Tibial artery (tissue), 4 donors: ENCODE measurements around the gene REG4.
"Not testable (repeated sequence)": the region's sequence is repeated elsewhere in the genome, so short reads cannot be mapped to it uniquely, and the experiment has no call there.

Source experiments
- DNase-seq, 2 donors: peaks; one replicate each; pipeline ENCODE4 v3.0.0-alpha.2; 2019
- H3K27ac ChIP-seq, 2 donors: fragments of 200-600 bp; sonication (generic) in 1 of 2; 1 replicate in 1 of 2; 2 replicates in 1 of 2; pipeline ENCODE4 v1.5.1; 2018 to 2019; ENCODE audit warnings: mild to moderate bottlenecking in 1 of 2
- H3K27me3 ChIP-seq, 2 donors: fragments of 200-600 bp; sonication (generic) in 1 of 2; one replicate each; pipeline versions ENCODE4 v1.5.1 to v1.6.0; 2016 to 2019
- H3K36me3 ChIP-seq, 3 donors: fragments of 200-600 bp; sonication (generic) in 2 of 3; one replicate each; pipeline ENCODE4 v1.5.1; 2016 to 2019; ENCODE audit warnings: mild to moderate bottlenecking in 2 of 3
- H3K4me1 ChIP-seq, 4 donors: fragments of 200-600 bp; sonication (generic) in 2 of 4; 1 replicate in 3 of 4; 2 replicates in 1 of 4; pipeline ENCODE4 v1.5.1; 2016 to 2019
- H3K4me3 ChIP-seq, 2 donors: fragments of 200-600 bp; sonication (generic) in 1 of 2; 1 replicate in 1 of 2; 2 replicates in 1 of 2; pipeline ENCODE4 v1.5.1; 2018 to 2019; ENCODE audit warnings: mild to moderate bottlenecking in 2 of 2
- H3K9me3 ChIP-seq, 3 donors: fragments of 200-600 bp; sonication (generic) in 1 of 3; one replicate each; pipeline ENCODE4 v1.5.1; 2016 to 2019
- CTCF ChIP-seq, 2 experiments: fragments of 200-600 bp in 1 of 2; fragments of 450-650 bp in 1 of 2; IDR thresholded peaks; one replicate each; pipeline ENCODE4 v1.5.1; 2017 to 2019; ENCODE audit warnings: antibody characterized with exemption in 2 of 2, mild to moderate bottlenecking in 1 of 2, moderate library complexity in 1 of 2
- intact Hi-C: fragments of 100-400 bp; cut with DNase I; formaldehyde crosslinking; loops from one replicate; pipeline ENCODE4 v1.15.0; 2023; ENCODE audit warnings: low total_unique reads

REG4 gene

GRCh38 chr1:119790451-119791198 lies 20.6 kb downstream of the REG4 start:
- Histone ChIP-seq H3K4me3 (no peak overlapping the region), H3K9me3 (no peaks in the 10 kb centered on the region), H3K4me1 (peaks cover 0 to 9% (median 0%) of the 10 kb centered on the region in 4 donors), H3K27me3 (peaks cover 0 to 5% of the 10 kb centered on the region in 2 donors), H3K27ac (no peak overlapping the region), H3K36me3 (no peaks in the 10 kb centered on the region)
- DNase-seq, result no peak
- intact Hi-C loops, result no loop called here
- no peak for TF ChIP-seq CTCF (IDR thresholded peaks at IDR 0.05)

DNA sequence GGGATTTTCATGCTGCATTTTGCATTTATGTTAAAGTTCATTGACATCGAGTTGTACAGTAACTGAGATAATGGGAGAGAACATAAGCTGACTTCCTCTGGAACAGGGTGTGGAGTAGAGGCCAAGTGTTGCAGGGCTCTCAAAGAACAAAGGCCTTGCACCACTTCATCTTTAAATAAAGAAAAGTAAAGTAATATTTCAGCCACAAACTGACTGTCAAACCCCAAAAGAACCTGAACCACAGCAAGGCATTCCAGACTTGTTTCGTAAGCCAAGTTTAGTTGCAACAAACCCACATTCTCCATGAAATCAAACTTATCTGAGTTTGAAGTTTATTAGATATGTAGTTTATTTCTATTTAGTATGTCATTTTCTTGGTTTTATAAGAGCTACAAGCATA lies 23.5 kb downstream of the REG4 start:
- Histone ChIP-seq H3K4me3 (no peak overlapping the region), H3K27ac (no peak overlapping the region), H3K4me1 (peaks cover 0 to under 1% (median 0%) of the 10 kb centered on the region in 4 donors), H3K36me3 (no peaks in the 10 kb centered on the region), H3K9me3 (no peaks in the 10 kb centered on the region), H3K27me3 (peaks cover 0 to 5% of the 10 kb centered on the region in 2 donors)
- no peak for DNase-seq
- intact Hi-C loops, result no loop called here
- TF ChIP-seq CTCF (IDR thresholded peaks at IDR 0.05), result no peak

GRCh38 chr1:119786473-119787050 lies 24.7 kb downstream of the REG4 start:
- H3K4me3 ChIP-seq, H3K9me3 ChIP-seq, H3K36me3 ChIP-seq, intact Hi-C loops, H3K27me3 ChIP-seq, H3K4me1 ChIP-seq, DNase-seq, H3K27ac ChIP-seq: not testable (repeated sequence)

GRCh38 chr1:119786046-119786445 lies 25.2 kb downstream of the REG4 start:
- intact Hi-C loops, H3K27ac ChIP-seq: not testable (repeated sequence)

DNA sequence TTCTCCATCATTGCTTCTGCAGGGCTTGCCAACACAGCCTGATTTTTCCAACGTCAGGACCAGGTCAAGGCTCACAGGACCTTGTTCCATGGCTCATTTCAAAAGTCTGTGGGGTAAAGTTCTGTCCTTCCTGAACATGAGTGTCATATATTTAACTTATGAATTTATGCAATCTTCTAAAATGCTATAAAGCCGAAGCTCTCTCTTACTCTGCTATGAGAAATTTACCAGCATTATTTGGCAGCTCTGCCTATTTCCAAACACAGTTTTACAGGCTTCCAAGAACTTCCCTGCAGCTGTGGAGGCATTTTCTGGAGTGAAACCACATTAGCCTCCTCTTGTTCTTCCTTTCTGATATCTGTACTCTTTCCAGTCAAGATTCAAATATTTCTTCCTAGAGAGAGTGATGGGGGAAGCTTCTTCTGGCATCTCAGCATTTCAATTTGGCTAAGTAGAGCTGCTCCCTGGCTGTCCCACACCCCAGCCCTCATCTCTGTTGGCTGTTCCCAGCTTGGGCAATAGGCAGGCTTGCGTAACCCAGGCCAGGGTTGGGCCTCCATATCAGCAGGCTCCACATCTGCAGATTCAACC lies 27.0 kb downstream of the REG4 start:
- no peak for TF ChIP-seq CTCF (IDR thresholded peaks at IDR 0.05)
- Histone ChIP-seq H3K4me3 (no peak overlapping the region), H3K27me3 (no peaks in the 10 kb centered on the region), H3K27ac (no peak overlapping the region), H3K9me3 (no peaks in the 10 kb centered on the region), H3K36me3 (no peaks in the 10 kb centered on the region), H3K4me1 (peaks cover 0 to 12% (median 0%) of the 10 kb centered on the region in 4 donors)
- DNase-seq, result peak; percentile 75 to 86
- intact Hi-C loops, result no loop called here

More at GRCh38 chr1:119786046-119786445, 25.2 kb downstream of the REG4 start:
- H3K27me3 ChIP-seq, DNase-seq, H3K4me3 ChIP-seq, H3K36me3 ChIP-seq, H3K9me3 ChIP-seq, H3K4me1 ChIP-seq: not testable (repeated sequence)

DNA sequence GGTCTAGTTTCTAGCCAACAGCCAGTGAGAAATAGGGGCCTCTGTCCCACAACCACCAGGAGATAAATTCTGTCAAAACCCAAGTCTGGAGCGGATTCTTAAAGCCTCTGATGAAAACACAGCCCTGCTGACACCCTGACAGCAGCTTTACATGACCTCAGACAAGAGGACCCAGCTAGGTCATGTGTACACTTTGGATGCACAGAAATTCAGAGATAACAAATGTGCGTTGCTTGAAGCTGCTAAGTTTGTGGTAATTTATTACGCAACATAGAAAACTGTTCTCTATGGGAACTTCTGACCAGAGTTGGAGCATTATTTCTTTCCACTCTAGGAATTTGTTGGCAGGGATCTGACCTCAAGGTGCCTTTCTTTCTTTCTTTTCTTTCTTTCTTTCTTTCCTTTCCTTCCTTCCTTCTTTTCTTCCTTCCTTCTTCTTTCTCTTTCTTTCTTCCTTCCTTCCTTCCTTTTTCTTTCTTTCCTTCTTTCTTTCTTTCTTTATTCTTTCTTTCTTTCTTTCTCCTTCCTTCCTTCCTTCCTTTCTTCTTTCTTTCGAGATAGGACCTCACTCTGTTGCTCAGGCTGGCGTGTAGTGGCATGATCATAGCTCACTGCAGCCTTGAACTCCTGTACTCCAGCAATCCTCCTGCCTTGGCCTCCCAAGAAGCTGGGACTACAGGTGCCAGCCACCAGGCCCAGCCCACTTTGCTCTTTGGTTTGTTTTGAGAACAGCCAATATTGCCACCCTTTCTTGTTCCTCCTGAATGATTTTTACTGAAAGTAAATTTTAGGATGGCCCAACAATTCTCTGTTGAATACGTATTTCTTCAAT lies 27.7 kb downstream of the REG4 start:
- H3K4me1 ChIP-seq, result peaks cover 0 to 12% (median 0%) of the 10 kb centered on the region in 4 donors
- no peaks in the 10 kb centered on the region for H3K9me3 ChIP-seq
- H3K36me3 ChIP-seq, result no peaks in the 10 kb centered on the region
- intact Hi-C loops, result no loop called here
- no peak for DNase-seq
- H3K27ac ChIP-seq, result no peak overlapping the region
- no peak for TF ChIP-seq CTCF (IDR thresholded peaks at IDR 0.05)
- H3K4me3 ChIP-seq, result no peak overlapping the region
- H3K27me3 ChIP-seq, result no peaks in the 10 kb centered on the region
